HEK293 (cell line): ENCODE results near the gene CLASRP.

Source experiments
- CTCF ChIA-PET: fragments of 350-600 bp; formaldehyde crosslinking; extraction: SDS; loops from one replicate; lab custom pipeline; 2021; ENCODE audit warnings: antibody characterized with exemption; lab: Yijun Ruan, JAX
- POLR2A ChIA-PET: fragments of 300-600 bp; formaldehyde crosslinking; extraction: SDS; loops from one replicate; lab custom pipeline; 2020; ENCODE audit warnings: antibody characterized with exemption, inconsistent platforms; lab: Yijun Ruan, JAX
- H3K27ac ChIP-seq: fragments of 200-500 bp; sonication (Bioruptor generic); 2 replicates; pipeline ENCODE4 v1.5.1; 2014; ENCODE audit warnings: low read depth, low read length, control low read depth, inconsistent platforms; ENCODE audit errors: extremely low read depth
- H3K36me3 ChIP-seq, 2 experiments: fragments of 200-500 bp in 1 of 2; sonication (Bioruptor generic) in 1 of 2; 1 replicate in 1 of 2; 2 replicates in 1 of 2; pipeline ENCODE4 v1.5.1; 2014 to 2017; ENCODE audit warnings: inconsistent platforms in 2 of 2, low read length in 2 of 2; ENCODE audit not compliant: control insufficient read depth in 2 of 2, insufficient read depth in 1 of 2
- H3K4me1 ChIP-seq: fragments of 200-500 bp; sonication (Bioruptor generic); 2 replicates; pipeline ENCODE4 v1.5.1; 2014; ENCODE audit warnings: mild to moderate bottlenecking, low read length, inconsistent platforms; ENCODE audit not compliant: control insufficient read depth, insufficient read depth
- H3K4me3 ChIP-seq: 2 replicates; pipeline ENCODE4 v1.5.1; 2011; ENCODE audit warnings: low read depth, mild to moderate bottlenecking, control low read depth, low read length, moderate library complexity
- H3K9me3 ChIP-seq: fragments of 200-500 bp; sonication (Bioruptor generic); 2 replicates; pipeline ENCODE4 v1.5.1; 2014; ENCODE audit warnings: low read depth, low read length, inconsistent platforms; ENCODE audit not compliant: control insufficient read depth, insufficient read depth
- GLI4 ChIP-seq: fragments of 450-650 bp; formaldehyde crosslinking; IDR thresholded peaks from 2 replicates; pipeline ENCODE4 v1.5.1; 2016; ENCODE audit warnings: missing biosample characterization, missing genetic modification characterization
- IKZF3 ChIP-seq: fragments of 450-650 bp; IDR thresholded peaks from 2 replicates; pipeline ENCODE4 v1.5.0; 2018; ENCODE audit warnings: missing biosample characterization, mild to moderate bottlenecking, missing genetic modification characterization, moderate library complexity
- SETDB1 ChIP-seq: IDR thresholded peaks from one replicate; pipeline ENCODE4 v1.6.1; 2017; ENCODE audit warnings: mild to moderate bottlenecking, low read length, moderate library complexity, mixed read lengths; ENCODE audit not compliant: insufficient read length
- ZNF155 ChIP-seq: fragments of 450-650 bp; formaldehyde crosslinking; IDR thresholded peaks from 2 replicates; pipeline ENCODE4 v1.5.1; 2016; ENCODE audit warnings: missing biosample characterization, missing genetic modification characterization
- ZNF341 ChIP-seq: fragments of 450-650 bp; formaldehyde crosslinking; IDR thresholded peaks from 2 replicates; pipeline ENCODE4; 2016; ENCODE audit warnings: low read depth, missing biosample characterization, missing genetic modification characterization
- ZNF391 ChIP-seq: fragments of 450-650 bp; formaldehyde crosslinking; IDR thresholded peaks from 2 replicates; pipeline ENCODE4 v1.5.1; 2016; ENCODE audit warnings: low read depth, missing biosample characterization, missing genetic modification characterization, borderline replicate concordance
- ZNF423 ChIP-seq: fragments of 450-650 bp; formaldehyde crosslinking; IDR thresholded peaks from 2 replicates; pipeline ENCODE4 v1.5.1; 2016; ENCODE audit warnings: missing biosample characterization, missing genetic modification characterization
- ZNF48 ChIP-seq: fragments of 450-650 bp; formaldehyde crosslinking; IDR thresholded peaks from 2 replicates; pipeline ENCODE4 v1.5.1; 2016; ENCODE audit warnings: missing biosample characterization, missing genetic modification characterization
- ZNF521 ChIP-seq: fragments of 450-650 bp; formaldehyde crosslinking; IDR thresholded peaks from 2 replicates; pipeline ENCODE4 v1.5.1; 2017; ENCODE audit warnings: missing biosample characterization, mild to moderate bottlenecking, missing genetic modification characterization
- ZNF629 ChIP-seq: fragments of 450-650 bp; formaldehyde crosslinking; IDR thresholded peaks from 2 replicates; pipeline ENCODE4 v1.5.1; 2017; ENCODE audit warnings: missing biosample characterization, missing genetic modification characterization
- ZSCAN23 ChIP-seq: fragments of 450-650 bp; formaldehyde crosslinking; IDR thresholded peaks from 2 replicates; pipeline ENCODE4 v1.5.1; 2016; ENCODE audit warnings: missing biosample characterization, missing genetic modification characterization
- TF ChIP-seq, protein P1 (sequence below): fragments of 450-650 bp; formaldehyde crosslinking; IDR thresholded peaks from 2 replicates; pipeline ENCODE4 v1.5.1; 2017; ENCODE audit warnings: missing biosample characterization, missing genetic modification characterization
- TF ChIP-seq, protein P2 (sequence below): fragments of 450-650 bp; formaldehyde crosslinking; conservative IDR thresholded peaks from 2 replicates; pipeline ENCODE4 v1.5.1; 2016; ENCODE audit warnings: low read depth, missing biosample characterization, missing genetic modification characterization
- TF ChIP-seq, protein P3 (sequence below): fragments of 450-650 bp; formaldehyde crosslinking; IDR thresholded peaks from 2 replicates; pipeline ENCODE4 v1.5.1; 2017; ENCODE audit warnings: missing biosample characterization, missing genetic modification characterization
- TF ChIP-seq, protein P4 (sequence below): fragments of 450-650 bp; formaldehyde crosslinking; IDR thresholded peaks from 2 replicates; pipeline ENCODE4 v1.5.1; 2016; ENCODE audit warnings: missing biosample characterization, missing genetic modification characterization
- TF ChIP-seq, protein P5 (sequence below): fragments of 450-650 bp; formaldehyde crosslinking; optimal IDR thresholded peaks from 2 replicates; pipeline ENCODE3; 2016; ENCODE audit warnings: missing biosample characterization, mild to moderate bottlenecking, missing genetic modification characterization
- TF ChIP-seq, protein P6 (sequence below): fragments of 450-650 bp; formaldehyde crosslinking; IDR thresholded peaks from 2 replicates; pipeline ENCODE4 v1.5.1; 2017; ENCODE audit warnings: missing biosample characterization, missing genetic modification characterization

Gene CLASRP

DNA sequence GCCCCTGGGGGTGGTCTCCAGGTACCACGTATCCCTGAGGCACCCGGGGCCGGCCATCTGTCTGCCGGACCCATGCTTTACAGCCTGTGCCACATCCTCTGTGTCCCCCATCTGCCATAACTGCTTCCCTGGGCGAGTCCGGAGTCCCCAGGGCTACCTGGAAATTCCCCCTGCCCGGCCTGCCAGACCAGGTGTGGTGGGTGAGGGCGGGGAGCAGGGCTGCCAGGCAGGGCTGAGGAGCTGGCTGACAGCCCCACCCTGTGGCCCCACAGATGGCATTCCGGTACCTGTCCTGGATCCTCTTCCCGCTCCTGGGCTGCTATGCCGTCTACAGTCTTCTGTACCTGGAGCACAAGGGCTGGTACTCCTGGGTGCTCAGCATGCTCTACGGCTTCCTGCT, 47.9 kb upstream of the CLASRP start:
- Histone ChIP-seq H3K4me3 (no peak overlapping the region), H3K9me3 (no peaks in the 10 kb centered on the region), H3K36me3 (peaks cover 13 to 69% of the 10 kb centered on the region in 2 experiments), H3K4me1 (no peaks in the 10 kb centered on the region), H3K27ac (no peak overlapping the region)
- CTCF ChIA-PET, result interaction anchor here (1.3 to 1.5 kb wide), 2 partner anchors 39 to 66 kb away, joined by 3 read pairs; no protein-coding TSS in a partner anchor
- POLR2A ChIA-PET, result no interaction called here
- TF ChIP-seq GLI4 (tag by site-specific recombination), result no peak
- TF ChIP-seq ZNF155 (tag by site-specific recombination), result no peak
- TF ChIP-seq SETDB1, result no peak
- TF ChIP-seq ZNF48 (tag by site-specific recombination), result no peak
- TF ChIP-seq, protein P1, sequence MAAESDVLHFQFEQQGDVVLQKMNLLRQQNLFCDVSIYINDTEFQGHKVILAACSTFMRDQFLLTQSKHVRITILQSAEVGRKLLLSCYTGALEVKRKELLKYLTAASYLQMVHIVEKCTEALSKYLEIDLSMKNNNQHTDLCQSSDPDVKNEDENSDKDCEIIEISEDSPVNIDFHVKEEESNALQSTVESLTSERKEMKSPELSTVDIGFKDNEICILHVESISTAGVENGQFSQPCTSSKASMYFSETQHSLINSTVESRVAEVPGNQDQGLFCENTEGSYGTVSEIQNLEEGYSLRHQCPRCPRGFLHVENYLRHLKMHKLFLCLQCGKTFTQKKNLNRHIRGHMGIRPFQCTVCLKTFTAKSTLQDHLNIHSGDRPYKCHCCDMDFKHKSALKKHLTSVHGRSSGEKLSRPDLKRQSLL (tag by site-specific recombination), result no peak
- TF ChIP-seq, protein P2, sequence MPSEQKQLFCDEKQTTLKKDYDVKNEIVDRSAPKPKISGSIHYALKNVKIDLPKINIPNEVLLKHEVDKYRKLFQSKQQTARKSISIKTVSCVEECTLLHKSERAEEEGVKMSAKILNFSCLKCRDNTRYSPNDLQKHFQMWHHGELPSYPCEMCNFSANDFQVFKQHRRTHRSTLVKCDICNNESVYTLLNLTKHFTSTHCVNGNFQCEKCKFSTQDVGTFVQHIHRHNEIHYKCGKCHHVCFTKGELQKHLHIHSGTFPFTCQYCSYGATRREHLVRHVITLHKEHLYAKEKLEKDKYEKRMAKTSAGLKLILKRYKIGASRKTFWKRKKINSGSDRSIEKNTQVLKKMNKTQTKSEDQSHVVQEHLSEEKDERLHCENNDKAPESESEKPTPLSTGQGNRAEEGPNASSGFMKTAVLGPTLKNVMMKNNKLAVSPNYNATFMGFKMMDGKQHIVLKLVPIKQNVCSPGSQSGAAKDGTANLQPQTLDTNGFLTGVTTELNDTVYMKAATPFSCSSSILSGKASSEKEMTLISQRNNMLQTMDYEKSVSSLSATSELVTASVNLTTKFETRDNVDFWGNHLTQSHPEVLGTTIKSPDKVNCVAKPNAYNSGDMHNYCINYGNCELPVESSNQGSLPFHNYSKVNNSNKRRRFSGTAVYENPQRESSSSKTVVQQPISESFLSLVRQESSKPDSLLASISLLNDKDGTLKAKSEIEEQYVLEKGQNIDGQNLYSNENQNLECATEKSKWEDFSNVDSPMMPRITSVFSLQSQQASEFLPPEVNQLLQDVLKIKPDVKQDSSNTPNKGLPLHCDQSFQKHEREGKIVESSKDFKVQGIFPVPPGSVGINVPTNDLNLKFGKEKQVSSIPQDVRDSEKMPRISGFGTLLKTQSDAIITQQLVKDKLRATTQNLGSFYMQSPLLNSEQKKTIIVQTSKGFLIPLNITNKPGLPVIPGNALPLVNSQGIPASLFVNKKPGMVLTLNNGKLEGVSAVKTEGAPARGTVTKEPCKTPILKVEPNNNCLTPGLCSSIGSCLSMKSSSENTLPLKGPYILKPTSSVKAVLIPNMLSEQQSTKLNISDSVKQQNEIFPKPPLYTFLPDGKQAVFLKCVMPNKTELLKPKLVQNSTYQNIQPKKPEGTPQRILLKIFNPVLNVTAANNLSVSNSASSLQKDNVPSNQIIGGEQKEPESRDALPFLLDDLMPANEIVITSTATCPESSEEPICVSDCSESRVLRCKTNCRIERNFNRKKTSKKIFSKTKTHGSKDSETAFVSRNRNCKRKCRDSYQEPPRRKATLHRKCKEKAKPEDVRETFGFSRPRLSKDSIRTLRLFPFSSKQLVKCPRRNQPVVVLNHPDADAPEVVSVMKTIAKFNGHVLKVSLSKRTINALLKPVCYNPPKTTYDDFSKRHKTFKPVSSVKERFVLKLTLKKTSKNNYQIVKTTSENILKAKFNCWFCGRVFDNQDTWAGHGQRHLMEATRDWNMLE (tag by site-specific recombination), result no peak
- TF ChIP-seq IKZF3, result no peak
- no peak for TF ChIP-seq ZNF391 (tag by site-specific recombination)
- TF ChIP-seq, protein P3, sequence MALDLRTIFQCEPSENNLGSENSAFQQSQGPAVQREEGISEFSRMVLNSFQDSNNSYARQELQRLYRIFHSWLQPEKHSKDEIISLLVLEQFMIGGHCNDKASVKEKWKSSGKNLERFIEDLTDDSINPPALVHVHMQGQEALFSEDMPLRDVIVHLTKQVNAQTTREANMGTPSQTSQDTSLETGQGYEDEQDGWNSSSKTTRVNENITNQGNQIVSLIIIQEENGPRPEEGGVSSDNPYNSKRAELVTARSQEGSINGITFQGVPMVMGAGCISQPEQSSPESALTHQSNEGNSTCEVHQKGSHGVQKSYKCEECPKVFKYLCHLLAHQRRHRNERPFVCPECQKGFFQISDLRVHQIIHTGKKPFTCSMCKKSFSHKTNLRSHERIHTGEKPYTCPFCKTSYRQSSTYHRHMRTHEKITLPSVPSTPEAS (tag by site-specific recombination), result no peak
- no peak for TF ChIP-seq ZNF341 (tag by site-specific recombination)
- no peak for TF ChIP-seq ZNF629 (tag by site-specific recombination)
- TF ChIP-seq ZNF521 (tag by site-specific recombination), result no peak
- TF ChIP-seq ZSCAN23 (tag by site-specific recombination), result no peak
- TF ChIP-seq, protein P4, sequence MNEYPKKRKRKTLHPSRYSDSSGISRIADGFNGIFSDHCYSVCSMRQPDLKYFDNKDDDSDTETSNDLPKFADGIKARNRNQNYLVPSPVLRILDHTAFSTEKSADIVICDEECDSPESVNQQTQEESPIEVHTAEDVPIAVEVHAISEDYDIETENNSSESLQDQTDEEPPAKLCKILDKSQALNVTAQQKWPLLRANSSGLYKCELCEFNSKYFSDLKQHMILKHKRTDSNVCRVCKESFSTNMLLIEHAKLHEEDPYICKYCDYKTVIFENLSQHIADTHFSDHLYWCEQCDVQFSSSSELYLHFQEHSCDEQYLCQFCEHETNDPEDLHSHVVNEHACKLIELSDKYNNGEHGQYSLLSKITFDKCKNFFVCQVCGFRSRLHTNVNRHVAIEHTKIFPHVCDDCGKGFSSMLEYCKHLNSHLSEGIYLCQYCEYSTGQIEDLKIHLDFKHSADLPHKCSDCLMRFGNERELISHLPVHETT (tag by site-specific recombination), result no peak
- TF ChIP-seq ZNF423 (tag by site-specific recombination), result no peak
- TF ChIP-seq, protein P5, sequence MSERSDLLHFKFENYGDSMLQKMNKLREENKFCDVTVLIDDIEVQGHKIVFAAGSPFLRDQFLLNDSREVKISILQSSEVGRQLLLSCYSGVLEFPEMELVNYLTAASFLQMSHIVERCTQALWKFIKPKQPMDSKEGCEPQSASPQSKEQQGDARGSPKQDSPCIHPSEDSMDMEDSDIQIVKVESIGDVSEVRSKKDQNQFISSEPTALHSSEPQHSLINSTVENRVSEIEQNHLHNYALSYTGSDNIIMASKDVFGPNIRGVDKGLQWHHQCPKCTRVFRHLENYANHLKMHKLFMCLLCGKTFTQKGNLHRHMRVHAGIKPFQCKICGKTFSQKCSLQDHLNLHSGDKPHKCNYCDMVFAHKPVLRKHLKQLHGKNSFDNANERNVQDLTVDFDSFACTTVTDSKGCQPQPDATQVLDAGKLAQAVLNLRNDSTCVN, result no peak
- TF ChIP-seq, protein P6, sequence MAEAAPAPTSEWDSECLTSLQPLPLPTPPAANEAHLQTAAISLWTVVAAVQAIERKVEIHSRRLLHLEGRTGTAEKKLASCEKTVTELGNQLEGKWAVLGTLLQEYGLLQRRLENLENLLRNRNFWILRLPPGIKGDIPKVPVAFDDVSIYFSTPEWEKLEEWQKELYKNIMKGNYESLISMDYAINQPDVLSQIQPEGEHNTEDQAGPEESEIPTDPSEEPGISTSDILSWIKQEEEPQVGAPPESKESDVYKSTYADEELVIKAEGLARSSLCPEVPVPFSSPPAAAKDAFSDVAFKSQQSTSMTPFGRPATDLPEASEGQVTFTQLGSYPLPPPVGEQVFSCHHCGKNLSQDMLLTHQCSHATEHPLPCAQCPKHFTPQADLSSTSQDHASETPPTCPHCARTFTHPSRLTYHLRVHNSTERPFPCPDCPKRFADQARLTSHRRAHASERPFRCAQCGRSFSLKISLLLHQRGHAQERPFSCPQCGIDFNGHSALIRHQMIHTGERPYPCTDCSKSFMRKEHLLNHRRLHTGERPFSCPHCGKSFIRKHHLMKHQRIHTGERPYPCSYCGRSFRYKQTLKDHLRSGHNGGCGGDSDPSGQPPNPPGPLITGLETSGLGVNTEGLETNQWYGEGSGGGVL, result no peak
